NCI-H510A (cell line): ENCODE results near the gene CD209.
"Not testable (repeated sequence)": the region's sequence is repeated elsewhere in the genome, so short reads cannot be mapped to it uniquely, and the experiment has no call there.

Experiments used
- DNase-seq: peaks from one replicate; lab custom pipeline; 2025; lab: John Stamatoyannopoulos, UW

CD209 gene

DNA sequence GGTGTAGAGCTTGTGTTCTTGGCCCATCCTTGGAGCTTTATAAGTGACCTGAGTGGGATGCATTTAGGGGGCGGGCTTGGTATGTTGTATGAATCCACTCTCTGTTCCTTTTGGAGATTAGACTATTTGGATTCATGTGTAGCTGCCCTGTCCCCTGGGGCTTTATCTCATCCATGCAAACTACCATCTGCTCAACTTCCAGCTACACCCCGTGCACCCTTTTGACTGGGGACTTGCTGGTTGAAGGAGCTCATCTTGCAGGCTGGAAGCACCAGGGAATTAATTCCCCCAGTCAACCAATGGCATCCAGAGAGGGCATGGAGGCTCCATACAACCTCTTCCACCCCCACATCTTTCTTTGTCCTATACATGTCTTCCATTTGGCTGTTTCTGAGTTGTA lies 21.8 kb upstream of the CD209 start:
- no peak for DNase-seq

DNA sequence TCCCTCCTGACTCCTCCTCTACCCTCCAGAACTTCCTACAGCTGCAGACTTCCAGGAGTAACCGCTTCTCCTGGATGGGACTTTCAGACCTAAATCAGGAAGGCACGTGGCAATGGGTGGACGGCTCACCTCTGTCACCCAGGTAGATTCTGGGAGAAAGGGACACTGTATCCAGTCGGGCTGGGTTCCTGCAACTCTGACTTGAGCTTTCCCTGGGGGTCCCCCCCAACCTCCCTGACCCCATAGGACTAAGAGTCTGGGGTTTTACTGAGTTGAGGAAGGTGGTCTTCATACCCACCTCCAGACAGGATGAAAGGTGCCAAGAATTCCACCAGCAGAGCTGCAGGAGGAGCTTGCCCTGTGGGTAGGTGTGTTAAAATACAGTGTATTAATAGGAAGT lies 20.2 kb upstream of the CD209 start:
- no peak for DNase-seq

DNA sequence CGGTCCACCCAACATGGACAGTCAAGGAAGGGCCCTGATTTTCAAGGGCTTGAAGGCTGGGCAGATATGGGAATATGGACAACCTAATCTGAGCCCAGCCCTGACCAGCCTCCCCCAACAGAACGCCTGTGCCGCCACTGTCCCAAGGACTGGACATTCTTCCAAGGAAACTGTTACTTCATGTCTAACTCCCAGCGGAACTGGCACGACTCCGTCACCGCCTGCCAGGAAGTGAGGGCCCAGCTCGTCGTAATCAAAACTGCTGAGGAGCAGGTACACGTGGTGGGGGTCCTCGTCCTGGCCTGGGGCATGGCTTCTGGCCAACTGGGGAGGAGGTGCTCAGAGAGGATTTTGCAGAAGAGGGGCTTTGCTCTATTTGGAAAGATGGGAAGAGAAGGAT lies 19.2 kb upstream of the CD209 start:
- DNase-seq, result no peak

DNA sequence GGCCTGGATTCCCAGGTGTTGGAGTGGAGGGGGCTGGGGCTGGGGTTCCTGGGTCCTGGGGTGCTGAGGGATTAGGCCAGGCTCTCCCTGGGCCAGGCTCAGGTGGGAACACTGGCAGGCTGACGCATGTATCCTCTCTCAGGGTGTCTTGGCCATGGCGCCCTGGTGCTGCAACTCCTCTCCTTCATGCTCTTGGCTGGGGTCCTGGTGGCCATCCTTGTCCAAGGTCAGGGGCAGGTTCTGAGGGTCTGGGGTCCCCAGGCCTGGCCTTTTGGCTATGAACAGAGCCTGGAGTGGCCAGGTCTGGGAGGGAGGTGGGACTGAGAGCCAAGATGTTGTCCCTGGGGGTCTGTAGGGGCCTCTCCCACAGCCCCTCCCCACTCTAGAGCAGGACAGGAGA lies 17.7 kb upstream of the CD209 start:
- not testable (repeated sequence) for DNase-seq

DNA sequence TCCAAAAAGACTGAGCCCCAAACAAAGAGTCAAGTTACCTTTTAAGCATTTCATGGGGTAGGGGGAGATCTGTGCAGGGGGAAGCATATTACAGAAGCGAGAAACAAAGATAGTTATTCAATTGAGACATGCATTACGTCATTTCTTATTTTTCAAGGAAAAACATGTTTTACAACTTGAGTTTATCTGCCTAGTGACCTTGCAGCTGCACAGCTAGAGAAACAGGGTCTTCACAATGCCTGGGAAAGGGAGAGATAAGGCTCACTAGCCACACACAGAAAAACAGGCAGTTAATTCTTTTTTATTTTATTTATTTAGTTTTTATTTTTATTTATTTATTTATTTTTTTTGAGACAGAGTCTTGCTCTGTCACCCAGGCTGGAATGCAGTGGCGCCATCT lies 16.8 kb upstream of the CD209 start:
- not testable (repeated sequence) for DNase-seq

DNA sequence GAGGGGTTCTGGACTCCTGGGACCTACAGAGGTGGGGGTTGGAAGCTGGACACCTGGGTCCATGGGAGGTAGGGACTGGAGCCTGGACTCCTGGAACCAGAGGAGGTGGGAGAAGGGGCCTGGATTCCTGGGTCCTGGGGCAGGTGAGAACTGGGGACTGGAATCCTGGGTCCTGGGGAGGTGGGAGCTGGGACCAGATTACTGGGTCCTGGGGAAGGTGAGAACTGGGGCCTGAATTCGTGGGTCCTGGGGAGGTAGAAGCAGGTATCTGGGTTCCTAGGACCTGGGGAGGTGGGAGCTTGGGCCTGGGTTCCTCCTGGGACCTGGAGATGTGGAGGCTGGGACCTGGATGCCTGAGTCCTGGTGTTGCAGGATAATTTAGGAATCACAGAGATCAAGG lies 16.4 kb upstream of the CD209 start:
- no peak for DNase-seq

DNA sequence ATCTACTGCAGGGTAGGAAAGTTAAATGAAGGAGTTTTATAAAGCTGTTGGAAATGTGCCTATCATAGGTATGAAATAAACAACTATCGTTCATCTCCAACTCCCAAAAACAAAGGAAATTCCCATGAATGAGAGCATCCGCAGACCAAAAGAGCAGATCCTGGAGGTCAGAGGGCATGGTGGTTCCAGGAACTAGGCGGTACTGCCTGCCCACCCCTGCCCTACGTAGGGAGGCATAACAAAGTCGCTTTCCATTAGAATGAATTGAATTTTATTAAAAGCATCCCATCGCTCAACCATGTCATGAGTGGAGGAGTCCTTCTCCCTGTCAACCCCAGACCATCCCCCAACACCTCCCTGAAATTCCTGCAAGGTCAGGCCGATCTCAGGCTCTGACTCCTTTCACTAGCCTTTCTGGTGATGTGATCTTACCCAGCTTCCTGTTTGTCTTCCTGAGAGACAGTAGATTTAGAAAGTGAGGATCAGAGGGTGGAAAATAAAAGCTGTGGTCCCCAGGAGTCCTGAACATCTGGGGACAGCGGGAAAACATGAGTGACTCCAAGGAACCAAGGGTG lies 15.5 kb upstream of the CD209 start, which contains the start of gene CLEC4M:
Gene CLEC4M, plus strand, starts transcription at position 525 of the 575 bp plus-strand sequence. Its CDS starts 24 bp downstream, at position 549.
- DNase-seq, result no peak

DNA sequence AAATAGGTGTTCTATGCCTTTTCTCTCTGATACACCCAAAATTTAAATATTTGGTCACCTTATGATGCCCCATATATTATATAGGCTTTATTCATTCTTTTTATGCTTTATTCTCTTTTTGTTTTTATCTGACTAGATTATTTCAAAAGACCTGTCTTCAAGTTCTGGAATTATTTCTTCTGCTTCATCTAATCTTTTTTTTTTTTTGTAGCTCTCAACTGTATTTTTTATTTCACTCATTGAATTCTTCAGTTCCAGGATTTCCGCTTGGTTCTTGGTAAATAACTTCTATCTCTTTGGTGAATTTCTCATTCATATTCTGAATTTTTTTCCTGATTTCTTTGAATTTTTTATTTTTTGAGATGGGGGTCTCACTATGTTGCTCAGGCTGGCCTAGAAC lies 11.8 kb upstream of the CD209 start:
- no peak for DNase-seq

DNA sequence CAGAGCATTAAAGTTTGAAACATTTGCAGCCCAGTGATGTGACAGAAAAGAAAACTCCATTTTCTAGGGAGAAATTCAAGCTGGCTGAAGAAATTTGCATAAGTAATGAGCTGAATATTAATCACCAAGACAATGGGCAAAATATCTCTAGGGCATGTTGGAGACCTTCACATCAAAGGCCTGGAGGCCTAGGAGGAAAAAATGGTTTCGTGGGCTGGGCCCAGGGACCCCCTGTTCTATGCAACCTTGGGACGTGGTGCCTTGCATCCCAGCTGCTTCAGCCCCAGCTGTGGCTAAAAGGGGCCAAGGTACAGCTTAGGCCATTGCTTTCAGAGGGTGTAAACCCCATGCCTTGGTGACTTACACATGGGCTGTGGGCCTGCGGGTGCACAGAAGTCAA lies 10.0 kb upstream of the CD209 start:
- no peak for DNase-seq

DNA sequence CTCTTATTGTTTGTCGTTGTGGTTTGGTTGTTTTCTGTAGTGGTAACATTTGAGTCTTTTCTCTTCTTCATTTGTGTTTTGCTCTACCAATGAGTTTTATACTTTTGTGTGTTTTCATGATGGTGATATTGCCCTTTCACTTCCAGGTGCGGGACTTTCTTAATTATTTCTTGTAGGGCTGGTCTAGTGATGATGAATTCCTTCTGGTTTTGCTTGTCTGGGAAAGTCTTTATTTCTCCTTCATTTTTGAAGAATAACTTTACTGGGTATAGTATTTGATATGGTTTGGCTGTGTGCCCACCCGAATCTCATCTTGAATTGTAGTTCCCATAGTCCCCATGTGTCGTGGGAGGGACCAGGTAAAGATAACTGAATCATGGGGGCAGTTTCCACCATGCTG lies 8.9 kb upstream of the CD209 start:
- DNase-seq, result no peak

DNA sequence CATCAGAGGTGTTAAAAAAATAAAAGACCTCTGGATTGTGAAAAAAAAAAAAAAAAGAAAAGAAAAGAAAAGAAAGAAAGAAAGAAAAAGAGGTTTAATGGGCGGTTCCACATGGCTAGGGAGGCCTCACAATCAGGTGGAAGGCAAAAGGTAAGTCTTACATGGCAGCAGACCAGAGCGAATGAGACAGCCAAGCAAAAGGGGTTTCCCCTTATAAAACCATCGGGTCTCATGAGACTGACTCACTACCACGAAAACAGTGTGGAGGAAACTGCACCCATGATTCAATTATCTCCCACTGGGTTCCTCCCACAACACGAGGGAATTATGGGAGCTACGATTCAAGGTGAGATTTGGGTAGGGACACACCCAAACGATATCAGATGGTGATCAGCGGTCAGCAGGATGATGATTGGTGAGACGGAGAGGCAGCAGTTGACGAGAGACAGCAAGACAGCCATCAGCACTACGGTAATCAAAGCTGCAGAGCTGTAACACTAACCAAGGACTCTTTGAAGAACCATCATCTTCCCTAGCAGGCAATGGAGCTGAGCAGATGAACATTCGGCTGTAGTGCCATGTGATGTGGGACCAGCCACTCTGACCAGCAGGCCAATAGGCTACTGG lies 3.9 kb upstream of the CD209 start:
- DNase-seq, result no peak

DNA sequence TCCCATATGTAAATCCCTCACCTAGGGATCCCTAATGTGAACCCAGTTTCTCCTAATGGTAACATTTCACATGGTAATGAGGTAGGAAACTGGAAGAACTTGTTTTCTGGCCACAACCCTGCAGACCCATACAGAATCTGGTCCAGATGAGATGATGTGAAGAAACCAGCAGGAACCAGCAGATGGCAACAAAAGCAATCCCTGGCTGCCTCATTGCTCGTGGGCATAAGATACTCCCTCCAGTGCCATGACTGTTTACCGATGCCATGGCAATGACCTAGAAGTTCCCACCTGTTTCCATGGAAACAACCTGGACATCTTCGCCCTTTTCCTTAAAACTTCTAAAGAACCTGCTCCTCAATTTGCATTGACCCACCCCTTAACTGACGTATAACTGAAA lies 1.4 kb upstream of the CD209 start:
- no peak for DNase-seq

DNA sequence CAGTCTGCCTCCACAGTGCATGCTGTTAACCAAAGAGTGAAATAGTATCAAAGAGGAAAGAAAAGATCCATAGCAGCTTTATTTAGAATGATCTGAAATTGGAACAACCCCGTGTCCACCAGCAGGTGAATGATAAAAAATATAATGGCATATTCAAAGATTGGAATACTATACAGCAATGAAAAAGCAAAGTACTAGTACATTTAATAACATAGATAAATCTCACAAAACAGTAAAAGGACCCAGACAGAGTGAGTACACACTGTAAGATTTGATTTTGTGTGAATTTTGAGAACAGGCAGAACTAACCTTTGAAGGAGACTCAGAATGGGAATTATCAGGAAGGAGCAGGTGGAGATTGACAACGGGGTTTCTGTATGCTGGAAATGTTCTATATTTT lies 837 bp upstream of the CD209 start:
- DNase-seq, result no peak

DNA sequence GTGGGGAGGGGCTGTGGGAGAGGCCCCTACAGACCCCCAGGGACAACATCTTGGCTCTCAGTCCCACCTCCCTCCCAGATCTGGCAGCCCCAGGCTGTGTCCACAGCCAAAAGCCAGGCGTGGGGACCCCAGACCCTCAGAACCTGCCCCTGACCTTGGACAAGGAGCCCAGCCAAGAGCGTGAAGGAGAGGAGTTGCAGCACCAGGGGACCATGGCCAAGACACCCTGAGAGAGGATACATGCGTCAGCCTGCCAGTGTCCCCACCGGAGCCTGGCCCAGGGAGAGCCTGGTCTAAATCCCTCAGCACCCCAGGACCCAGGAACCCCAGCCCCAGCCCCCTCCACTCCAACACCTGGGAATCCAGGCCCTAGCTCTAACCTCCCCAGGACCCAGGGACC lies 1.0 kb downstream of the CD209 start:
- not testable (repeated sequence) for DNase-seq

DNA sequence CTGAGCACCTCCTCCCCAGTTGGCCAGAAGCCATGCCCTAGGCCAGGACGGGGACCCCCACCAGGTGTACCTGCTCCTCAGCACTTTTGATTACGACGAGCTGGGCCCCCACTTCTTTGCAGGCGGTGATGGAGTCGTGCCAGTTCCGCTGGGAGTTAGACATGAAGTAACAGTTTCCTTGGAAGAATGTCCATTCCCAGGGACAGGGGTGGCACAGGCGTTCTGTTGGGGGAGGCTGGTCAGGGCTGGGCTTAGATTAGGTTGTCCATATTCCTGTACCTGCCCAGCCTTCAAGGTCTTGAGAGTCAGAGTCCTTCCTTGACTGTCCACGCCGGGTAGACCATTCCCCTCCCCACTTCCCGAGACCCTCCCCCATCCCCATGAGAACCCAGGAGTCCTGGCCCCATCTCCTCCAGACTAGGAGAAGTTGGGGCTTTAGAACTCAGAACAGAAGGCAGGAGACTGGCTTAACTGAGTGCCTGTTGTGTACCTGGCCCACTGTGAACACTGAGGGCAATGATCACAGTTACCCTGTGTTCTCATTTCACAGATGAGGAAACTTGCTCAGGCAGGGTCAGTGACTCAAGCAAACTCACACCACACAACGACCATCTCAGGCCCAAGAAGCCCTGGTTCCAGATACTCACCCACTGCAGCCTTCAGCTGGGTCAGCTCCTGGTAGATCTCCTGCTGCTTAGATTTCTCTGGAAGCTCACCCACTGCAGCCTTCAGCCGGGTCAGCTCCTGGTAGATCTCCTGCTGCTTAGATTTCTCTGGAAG lies 2.3 kb downstream of the CD209 start:
- no peak for DNase-seq

DNA sequence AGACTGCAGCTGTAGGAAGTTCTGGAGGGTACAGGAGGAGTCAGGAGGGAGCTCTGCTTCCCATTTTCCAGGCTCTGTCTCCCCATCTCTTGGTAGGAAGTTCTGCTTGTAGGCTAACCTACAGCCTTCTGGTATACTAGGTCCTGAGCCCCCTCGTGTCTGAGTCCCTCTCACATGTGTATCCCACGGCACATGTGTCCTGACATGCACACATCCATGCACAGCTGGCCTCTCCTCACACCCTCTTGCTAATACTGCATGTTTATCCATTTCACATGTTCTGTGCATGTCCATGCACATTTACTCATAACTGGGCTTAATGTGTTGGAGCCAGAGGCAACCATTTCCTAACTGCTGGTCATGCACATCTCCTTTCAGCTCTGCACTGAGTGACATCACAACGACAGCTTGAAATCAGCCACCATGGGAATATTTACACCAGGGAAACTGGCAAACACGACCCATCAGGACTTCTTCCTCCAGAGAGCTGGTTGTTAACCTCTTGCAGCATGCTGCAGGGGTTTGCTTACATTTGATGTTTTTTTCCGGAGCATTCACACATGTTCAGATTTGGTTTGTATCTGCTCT lies 3.0 kb downstream of the CD209 start:
- DNase-seq, result no peak

DNA sequence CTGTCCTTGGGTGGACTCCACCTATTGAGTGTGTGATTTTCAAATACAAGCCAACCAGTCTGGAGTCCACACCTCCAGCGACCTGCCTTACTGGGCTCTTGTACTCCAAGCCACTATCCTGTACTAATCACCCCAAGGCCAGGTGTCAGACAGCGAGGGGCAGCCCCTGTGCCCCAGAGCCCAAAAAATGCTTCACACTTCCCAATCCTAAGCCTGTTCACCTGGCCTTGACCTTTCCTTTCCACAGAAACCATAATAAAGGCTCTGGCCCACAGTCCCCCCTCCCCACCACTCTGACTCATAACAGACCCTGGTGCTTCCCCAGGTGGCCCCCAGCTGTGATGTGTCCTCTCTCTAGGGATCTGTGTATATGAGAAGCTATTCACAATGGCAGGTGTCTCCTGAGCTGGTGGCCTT lies 3.9 kb downstream of the CD209 start:
- DNase-seq, result no peak

DNA sequence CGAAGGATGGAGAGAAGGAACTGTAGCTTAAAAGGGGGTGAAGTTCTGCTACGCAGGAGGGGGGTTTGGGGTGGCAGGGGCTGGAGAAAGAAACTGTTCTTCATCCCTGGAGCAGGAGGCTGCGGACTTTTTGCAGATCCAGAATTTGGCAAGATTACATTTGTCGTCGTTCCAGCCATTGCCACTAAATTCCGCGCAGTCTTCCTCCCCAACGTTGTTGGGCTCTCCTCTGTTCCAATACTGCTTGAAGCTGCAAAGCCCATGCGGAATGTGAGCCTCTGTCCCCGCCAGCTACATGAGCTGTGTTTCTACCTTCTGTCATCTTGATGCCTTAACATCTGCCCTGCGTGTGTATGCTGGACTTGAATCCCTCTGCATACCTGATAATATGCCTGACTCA lies 4.3 kb downstream of the CD209 start:
- no peak for DNase-seq

DNA sequence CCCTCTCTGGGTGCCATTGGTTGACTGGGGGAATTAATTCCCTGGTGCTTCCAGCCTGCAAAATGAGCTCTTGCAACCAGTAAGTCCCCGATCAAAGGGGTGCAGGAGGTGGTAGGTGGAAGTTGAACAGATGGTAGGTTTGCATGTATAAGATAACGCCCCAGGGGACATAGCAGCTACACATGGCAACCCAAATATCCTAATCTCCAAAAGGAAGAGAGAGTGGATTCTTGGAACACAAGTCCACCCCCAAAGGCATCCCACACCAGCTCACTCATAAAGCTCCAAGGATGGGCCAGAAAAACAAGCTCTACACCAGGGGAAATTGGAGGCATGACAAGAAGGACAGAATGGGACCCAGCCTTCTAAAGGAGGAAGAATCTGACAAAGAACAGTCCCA lies 4.8 kb downstream of the CD209 start:
- DNase-seq, result no peak

DNA sequence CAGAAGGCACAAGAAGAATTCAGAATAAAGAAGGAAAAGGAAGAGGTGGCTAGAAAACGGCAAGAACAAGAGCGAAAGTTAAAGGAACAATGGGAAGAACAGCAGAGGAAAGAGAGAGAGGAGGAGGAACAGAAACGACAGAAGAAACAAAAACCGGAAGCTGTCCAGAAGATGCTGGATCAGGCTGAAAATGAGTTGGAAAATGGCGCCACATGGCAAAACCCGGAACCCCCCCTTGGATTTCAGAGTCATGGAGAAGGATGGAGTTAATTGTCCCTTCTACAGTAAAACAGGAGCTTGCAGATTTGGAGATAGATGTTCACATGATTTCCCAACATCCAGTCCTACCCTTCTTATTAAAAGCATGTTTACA lies 6.7 kb downstream of the CD209 start:
- no peak for DNase-seq

DNA sequence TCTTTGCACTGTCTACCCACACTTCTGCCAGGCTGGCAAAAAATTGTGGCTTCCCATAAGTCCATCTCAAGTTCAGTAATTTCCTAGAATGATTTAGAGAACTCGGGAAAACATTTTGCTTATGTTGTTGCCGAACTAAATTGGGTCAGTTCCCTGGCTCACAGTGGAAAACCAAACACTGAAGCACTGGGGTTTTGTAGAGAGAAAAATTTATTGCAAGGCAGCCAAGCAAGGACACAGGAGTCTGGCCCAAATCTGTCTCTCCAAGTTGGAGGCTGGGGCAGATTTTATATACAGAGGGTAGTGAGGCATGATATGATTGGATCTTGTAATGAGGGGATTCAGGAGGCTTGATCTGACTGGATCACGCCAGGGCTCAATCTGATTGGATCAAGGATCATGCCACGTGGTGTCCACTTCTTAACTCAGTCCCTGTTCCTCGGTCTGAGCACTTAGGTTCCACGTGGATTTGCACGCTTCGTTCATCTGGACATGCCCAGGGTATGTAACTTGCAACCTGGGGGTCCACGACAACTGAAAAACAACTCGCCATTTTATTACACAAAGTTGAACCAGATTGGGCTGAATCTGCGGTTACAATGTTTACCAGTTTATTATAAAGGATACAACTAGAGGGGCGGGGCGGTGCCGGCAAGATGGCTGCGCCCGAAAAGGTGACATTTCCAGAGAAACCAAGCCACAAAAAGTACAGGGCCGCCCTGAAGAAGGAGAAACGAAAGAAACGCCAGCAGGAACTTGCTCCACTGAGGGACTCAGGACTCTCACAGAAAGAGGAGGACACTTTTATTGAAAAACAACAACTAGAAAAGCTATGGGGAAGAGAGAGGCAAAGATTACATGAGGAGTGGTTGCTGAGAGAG lies 7.3 kb downstream of the CD209 start:
- DNase-seq, result no peak

DNA sequence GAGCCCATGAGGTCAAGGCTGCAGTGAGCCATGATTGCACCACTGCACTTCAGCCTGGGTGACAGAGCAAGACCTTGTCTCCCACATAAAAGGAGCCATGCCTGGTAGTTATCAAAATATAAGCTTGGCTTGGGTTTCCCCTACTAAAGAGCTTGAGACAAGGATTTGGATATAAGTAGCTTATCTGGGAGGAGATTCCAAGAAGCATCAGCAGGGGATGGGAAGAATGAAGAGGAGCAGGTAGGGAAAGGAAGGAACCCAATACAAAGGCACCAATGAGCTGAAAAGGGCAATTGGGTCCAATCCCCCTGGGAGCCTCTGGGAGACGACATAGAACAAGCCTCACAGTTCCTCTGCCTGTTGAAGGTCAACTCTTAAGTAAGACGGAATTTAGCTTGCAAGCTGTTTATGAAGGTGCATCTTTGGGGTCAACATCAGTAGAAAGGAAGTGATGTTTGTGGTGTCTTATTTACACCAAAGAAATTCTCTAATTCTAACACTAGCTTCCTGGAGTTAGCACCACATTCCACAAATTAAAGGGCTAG lies 8.1 kb downstream of the CD209 start:
- DNase-seq, result no peak
